ENCODE results near the gene OR52E5.

OR52E5 gene

GRCh38 chr11:5892908-5893307 lies at the start of gene OR52E5:
OR52E5 (plus strand) TSS chr11:5893208; CDS start chr11:5900777, 7,569 bp downstream.
- no peak for DNase-seq

DNA sequence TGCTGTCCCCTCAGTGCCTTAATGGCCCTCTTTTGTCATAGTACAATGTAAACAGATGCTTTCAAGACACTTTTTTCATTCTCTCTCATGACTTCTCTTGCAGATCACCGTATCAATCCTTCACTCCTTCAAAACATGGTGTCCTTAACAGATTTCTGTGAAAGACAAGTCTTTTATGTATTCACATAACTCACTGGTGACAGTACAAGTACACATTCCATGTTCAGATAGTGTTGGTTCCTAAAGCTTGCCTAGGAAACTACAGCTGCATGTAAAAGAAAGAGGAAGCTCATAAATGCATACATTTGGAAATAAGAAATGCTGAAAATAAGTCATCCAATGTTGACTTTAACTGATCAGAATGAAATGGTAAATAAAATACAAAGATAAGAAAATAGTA lies 46.3 kb upstream of the OR52E5 start:
- no peak for DNase-seq

GRCh38 chr11:5847711-5848110 lies 45.3 kb upstream of the OR52E5 start:
- DNase-seq: no peak

- no peak for DNase-seq
Observed at GRCh38 chr11:5851002-5851401, 42.0 kb upstream of the OR52E5 start.

DNA sequence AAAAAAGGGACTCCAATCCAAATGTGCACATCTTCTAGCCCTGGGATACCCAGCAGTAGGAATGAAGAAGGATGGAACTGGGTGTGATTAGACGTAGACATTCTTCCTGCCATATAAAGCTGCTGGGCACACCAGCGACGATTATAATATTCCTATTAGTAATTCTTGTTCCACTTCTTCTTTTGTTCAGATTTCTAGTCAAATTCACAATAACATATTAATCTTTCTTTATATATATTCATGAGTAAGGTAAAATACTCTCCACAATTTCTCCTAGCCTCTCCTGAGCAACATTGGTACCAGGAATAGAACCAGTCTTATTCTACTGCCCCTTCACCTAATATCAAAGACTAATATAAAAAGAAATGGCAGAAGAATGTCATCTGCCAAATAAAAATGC lies 35.4 kb upstream of the OR52E5 start, which contains the start of gene OR52E8:
OR52E8 (minus strand) TSS at position 101 of the 400 bp plus-strand sequence; CDS start at position 101, 0 bp downstream.
- DNase-seq: no peak

- no peak for DNase-seq
Observed at GRCh38 chr11:5865826-5866225, 27.2 kb upstream of the OR52E5 start.

- no peak for DNase-seq
Observed at GRCh38 chr11:5878564-5878963, 14.4 kb upstream of the OR52E5 start.

DNA sequence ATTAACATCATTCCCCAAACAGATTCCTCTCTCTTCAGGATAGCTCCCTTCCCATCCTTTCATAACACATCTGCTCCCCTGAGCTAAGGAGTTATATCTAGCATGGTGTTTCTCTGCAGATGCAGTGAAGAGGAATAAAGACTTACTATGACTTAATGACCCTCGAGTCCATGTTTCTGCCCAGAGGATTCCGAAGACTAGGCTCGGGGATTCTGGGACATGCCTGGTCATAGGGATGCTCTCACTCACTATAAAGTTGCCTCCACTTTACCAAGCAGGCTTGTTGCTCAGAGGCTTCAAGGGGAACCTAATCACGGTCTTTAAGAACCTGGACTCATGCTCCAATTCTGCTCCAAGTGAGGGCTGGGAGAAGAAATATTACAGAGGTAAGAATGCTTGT lies 12.7 kb upstream of the OR52E5 start, which contains the start of gene OR52E4:
OR52E4 (plus strand) TSS at position 301 of the 400 bp plus-strand sequence. CDS start 3,664 bp downstream, outside the sequence.
- DNase-seq: no peak

- no peak for DNase-seq
Observed at GRCh38 chr11:5881756-5882155, 11.3 kb upstream of the OR52E5 start.

- DNase-seq: no peak
Observed at GRCh38 chr11:5887172-5887571, 5.8 kb upstream of the OR52E5 start.

DNA sequence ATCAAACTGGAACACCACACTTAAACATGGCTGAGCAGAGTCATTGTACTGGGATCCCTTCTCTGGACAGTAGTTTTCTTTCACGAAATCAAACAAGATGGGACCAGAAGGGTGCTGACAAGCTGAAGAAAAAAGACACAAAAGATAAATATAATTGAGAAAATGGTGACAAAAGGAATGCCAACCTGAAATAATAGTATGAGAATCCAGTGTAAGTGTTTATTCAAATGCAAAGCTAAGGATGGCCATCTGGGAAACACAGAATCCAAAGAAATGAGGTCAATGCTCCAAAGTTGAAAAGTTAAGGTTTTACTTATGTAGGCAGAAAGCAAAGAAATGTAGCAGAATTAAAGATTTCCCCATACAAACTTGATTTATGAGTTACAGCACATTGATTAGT lies 5.3 kb upstream of the OR52E5 start:
- DNase-seq: no peak

- peak; percentile 7 for DNase-seq
Observed at GRCh38 chr11:5891216-5891800, 1.7 kb upstream of the OR52E5 start.

- no peak for DNase-seq
Observed at GRCh38 chr11:5899534-5899933, 6.5 kb downstream of the OR52E5 start.

DNA sequence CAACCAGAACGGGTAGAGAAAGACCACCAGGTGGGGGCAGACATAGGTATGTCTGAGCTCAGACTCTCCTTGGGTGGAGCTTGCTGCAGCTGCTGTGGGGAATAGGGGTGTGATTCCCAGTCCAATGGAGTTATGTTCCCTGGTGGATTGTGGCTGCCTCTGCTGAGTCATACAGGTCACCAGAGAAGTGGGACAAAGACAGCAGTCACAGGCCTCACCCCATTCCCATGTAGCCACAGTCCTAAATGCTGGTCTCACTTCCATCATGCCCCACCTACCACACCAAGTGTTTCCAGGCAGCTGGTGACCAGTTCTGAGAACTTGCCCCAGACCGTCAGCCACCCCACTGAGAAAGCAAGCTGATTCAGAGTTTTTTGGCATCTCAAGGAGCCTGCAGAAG lies 17.5 kb downstream of the OR52E5 start:
- no peak for DNase-seq

DNA sequence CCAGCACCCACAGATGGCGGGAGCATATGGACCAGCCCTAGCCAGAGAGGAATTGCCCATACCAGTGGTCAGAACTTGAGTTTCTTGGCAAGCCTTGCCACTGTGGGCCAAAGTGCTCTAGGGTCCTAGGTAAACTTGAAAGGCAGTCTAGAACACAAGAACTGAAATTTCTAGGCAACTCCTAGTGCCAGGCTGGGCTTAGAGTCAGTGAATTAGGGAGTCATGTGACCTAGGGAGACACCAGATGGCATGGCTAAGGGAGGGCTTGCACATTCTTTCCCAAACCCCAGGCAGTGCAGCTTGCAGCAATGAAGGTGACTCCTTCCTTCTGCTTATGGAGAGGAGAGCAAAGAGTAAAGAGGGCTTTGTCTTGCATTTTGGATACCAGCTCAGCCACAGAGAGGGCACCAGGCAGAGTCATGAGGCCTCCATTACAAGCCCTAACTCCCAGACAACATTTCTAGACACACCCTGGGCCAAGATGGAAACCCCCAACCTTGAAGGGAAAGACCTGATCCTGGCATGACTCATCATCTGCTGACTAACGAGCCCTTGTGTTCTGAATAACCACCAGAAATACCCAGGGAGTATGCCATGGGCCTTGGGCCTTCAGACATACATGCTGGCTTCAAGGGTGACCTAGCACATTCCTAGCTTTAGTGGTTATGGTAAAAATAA lies 29.9 kb downstream of the OR52E5 start:
- DNase-seq: no peak

DNA sequence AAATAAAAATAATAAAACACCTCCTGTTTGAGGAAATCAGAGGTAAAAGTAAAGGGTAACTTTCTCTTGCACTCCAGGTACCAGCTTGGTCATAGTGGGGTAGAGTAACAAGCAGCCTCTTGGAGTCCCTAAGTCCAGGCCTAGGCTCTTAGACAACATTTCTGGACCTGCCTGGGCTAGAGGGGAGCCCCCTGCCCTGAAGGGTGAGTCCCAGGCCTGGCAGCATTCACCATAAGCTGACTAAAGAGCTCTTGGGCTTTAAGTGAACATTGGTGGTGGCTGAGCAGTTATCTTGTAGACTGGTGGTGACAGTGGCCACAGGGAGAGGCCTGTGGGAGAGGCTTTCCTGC lies 30.4 kb downstream of the OR52E5 start:
- no peak for DNase-seq

- no peak for DNase-seq
Observed at GRCh38 chr11:5923794-5924193, 30.8 kb downstream of the OR52E5 start.

DNA sequence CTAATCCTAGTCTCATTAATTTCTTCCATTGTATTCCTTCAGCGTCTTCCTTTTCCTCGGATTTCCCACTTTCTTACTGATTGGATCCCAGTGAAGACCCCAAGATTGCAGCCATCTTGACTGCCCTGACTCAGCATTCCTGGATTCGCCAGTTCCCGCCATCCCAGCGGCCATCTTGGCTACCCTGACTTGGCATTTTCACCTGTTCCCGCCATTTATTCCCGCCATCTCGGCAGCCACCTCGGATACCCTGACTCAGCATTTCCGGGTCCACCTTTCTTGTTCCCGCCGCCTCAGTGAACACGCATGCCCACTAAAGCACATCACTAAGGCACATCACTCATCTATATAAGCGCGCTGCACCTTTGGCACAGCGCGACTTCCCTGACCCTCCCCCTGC lies 35.3 kb downstream of the OR52E5 start:
- no peak for DNase-seq

DNA sequence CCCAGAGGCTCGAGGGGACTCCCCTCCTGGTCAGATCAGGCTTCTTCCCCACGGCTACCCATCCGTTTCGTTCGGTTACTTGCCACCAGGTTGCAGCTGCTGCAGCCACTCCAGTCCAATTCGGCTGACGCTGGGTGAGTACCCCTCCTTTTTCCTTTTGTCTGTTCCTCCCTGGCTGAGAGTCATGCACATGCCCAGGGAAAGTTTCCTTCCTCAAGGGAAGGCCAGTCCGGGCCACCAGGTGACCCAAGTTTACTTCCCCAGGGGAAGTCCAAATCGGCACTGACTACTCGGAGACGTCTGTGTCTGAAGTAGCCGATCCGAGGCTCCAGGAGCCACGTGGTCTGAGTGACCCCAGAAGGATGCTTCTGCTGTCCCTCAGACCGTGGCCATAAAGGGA lies 35.8 kb downstream of the OR52E5 start:
- no peak for DNase-seq

DNA sequence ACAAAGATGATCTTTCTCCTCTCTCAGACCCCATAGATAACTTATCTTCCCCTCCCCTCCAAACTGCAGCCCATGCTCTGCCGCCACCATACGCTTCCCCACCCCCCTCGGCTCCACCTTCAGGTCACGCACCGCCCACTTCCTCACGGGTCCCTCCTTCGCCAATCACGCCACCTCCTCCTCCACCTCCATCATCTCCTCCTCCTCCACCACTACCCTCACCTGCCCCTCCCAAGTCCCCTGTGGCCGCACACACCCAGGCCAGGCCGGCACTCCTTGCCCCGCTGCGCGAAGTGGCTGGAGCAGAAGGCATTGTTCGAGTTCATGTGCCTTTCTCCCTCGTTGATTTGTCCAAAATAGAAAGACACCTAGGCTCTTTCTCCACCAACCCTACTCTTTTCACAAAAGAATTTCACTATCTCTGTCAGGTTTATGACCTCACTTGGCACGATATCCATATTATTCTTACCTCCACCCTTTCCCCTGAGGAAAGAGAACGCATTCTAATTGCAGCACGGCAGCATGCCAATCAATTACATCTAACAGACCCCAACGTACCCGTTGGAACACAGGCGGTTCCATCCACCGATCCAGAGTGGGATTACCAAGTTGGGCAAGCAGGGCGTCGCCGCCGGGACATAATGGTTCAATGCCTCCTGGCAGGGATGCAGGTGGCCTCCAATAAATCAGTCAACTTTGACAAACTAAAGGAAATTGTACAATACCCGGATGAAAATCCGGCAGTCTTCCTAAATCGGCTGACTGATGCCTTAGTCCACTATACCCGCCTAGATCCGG lies 36.8 kb downstream of the OR52E5 start:
- DNase-seq: no peak

DNA sequence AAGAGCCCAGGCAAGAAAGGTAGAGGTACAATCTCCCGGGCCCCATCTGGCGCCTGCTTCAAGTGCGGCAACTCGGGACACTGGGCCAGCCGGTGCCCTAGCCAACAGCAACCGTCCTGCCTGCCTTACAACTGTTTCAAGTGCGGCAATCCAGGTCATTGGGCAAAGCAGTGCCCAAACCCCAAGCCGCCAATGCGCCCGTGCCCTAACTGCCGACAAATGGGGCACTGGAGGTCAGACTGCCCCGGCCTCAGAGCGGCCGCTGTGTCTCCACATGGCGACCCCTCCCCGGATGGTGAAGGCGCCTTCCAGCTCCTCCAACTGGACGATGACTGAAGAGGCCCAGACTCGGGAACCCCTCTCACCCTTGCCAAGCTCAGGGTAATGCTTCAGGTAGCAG lies 37.6 kb downstream of the OR52E5 start:
- DNase-seq: no peak

GRCh38 chr11:5931061-5931460 lies 38.1 kb downstream of the OR52E5 start:
- DNase-seq: no peak

GRCh38 chr11:5932671-5933070 lies 39.7 kb downstream of the OR52E5 start:
- no peak for DNase-seq

- DNase-seq: no peak
Observed at GRCh38 chr11:5933116-5933515, 40.1 kb downstream of the OR52E5 start.
